Measurements from ENCODE around the gene INTU. TPM values are rescaled to one million over a fixed set of nuclear protein-coding genes. Genes with fewer than 3 reads are reported as not detected.
"Not testable (repeated sequence)": the region's sequence is repeated elsewhere in the genome, so short reads cannot be mapped to it uniquely, and the experiment has no call there.

Gene INTU
- 8.8 and 12.7 TPM in 2 replicates for total RNA-seq
- 2.7 TPM for polyA plus RNA-seq (2012)

- peak; percentile 98 for DNase-seq (ENCODE audit: low read depth)
Observed at GRCh38 chr4:127632420-127633403, at the start of gene INTU. TSS of gene INTU (plus strand) at chr4:127632957. CDS start at chr4:127633035, 78 bp downstream.

GRCh38 chr4:127586496-127586895, 46.3 kb upstream of the INTU start:
- not testable (repeated sequence) for DNase-seq (ENCODE audit: low read depth)

GRCh38 chr4:127586922-127587571, 45.7 kb upstream of the INTU start:
- peak; percentile 41 for DNase-seq (ENCODE audit: low read depth)

GRCh38 chr4:127589153-127589552, 43.6 kb upstream of the INTU start:
- not testable (repeated sequence) for DNase-seq (ENCODE audit: low read depth)

- DNase-seq (ENCODE audit: low read depth): no peak
Observed at GRCh38 chr4:127598656-127599055, 34.1 kb upstream of the INTU start.

GRCh38 chr4:127601029-127601428, 31.7 kb upstream of the INTU start:
- peak; percentile 20 for DNase-seq (ENCODE audit: low read depth)

GRCh38 chr4:127604949-127605709, 27.6 kb upstream of the INTU start:
- DNase-seq (ENCODE audit: low read depth): peak; percentile 56

- DNase-seq (ENCODE audit: low read depth): no peak
Observed at GRCh38 chr4:127606823-127607222, 25.9 kb upstream of the INTU start.

GRCh38 chr4:127609484-127609883, 23.3 kb upstream of the INTU start:
- DNase-seq (ENCODE audit: low read depth): no peak

- no peak for DNase-seq (ENCODE audit: low read depth)
Observed at GRCh38 chr4:127610488-127610887, 22.3 kb upstream of the INTU start.

GRCh38 chr4:127616898-127617297, 15.9 kb upstream of the INTU start:
- DNase-seq (ENCODE audit: low read depth): peak; percentile 36

- DNase-seq (ENCODE audit: low read depth): no peak
Observed at GRCh38 chr4:127618427-127618826, 14.3 kb upstream of the INTU start.

- DNase-seq (ENCODE audit: low read depth): no peak
Observed at GRCh38 chr4:127622621-127622920, 10.2 kb upstream of the INTU start.

- peak; percentile 27 for DNase-seq (ENCODE audit: low read depth)
Observed at GRCh38 chr4:127622921-127623796, 9.6 kb upstream of the INTU start.

GRCh38 chr4:127623797-127624083, 9.0 kb upstream of the INTU start:
- peak; percentile 20 for DNase-seq (ENCODE audit: low read depth)

- DNase-seq (ENCODE audit: low read depth): no peak
Observed at GRCh38 chr4:127624173-127624572, 8.6 kb upstream of the INTU start.

GRCh38 chr4:127629371-127629770, 3.4 kb upstream of the INTU start:
- DNase-seq (ENCODE audit: low read depth): no peak

GRCh38 chr4:127630152-127630551, 2.6 kb upstream of the INTU start:
- no peak for DNase-seq (ENCODE audit: low read depth)

- DNase-seq (ENCODE audit: low read depth): no peak
Observed at GRCh38 chr4:127631420-127631819, 1.3 kb upstream of the INTU start.

GRCh38 chr4:127634181-127634580, 1.4 kb downstream of the INTU start:
- DNase-seq (ENCODE audit: low read depth): peak; percentile 49

GRCh38 chr4:127641524-127641923, 8.8 kb downstream of the INTU start:
- DNase-seq (ENCODE audit: low read depth): peak; percentile 9

All from myocyte (in vitro differentiated cells).